GM23338 (cell line): ENCODE data around the gene SLC17A8.

Source experiments
- CREB1 ChIP-seq: fragments of 250-450 bp; sonication (Bioruptor Pico); IDR thresholded peaks from 2 replicates; pipeline ENCODE4 v1.5.0; 2020; ENCODE audit warnings: low read depth, mild to moderate bottlenecking, moderate library complexity
- EZH2 ChIP-seq: fragments of 200-600 bp; sonication (generic); IDR thresholded peaks from one replicate; pipeline ENCODE4 v1.8.0; 2017; ENCODE audit warnings: antibody characterized with exemption, mild to moderate bottlenecking, low read depth; ENCODE audit not compliant: unreplicated experiment
- EZH2phosphoT487 ChIP-seq: fragments of 200-600 bp; sonication (generic); IDR thresholded peaks from one replicate; pipeline ENCODE4 v1.8.1; 2018; ENCODE audit warnings: antibody characterized with exemption; ENCODE audit not compliant: unreplicated experiment
- POLR2AphosphoS5 ChIP-seq: IDR thresholded peaks from 2 replicates; pipeline ENCODE4 v1.6.1; 2016; ENCODE audit warnings: antibody characterized with exemption, low read depth
- STAT1 ChIP-seq: IDR thresholded peaks from one replicate; pipeline ENCODE4 v1.6.1; 2016; ENCODE audit warnings: antibody characterized with exemption; ENCODE audit not compliant: unreplicated experiment
- TF ChIP-seq, protein P1 (sequence below), 2 experiments: fragments of 200-600 bp in 1 of 2; sonication (generic) in 1 of 2; conservative IDR thresholded peaks; 2 replicates each; pipeline versions ENCODE4 v1.5.1 to v1.6.1; 2016 to 2017; ENCODE audit warnings: antibody characterized with exemption in 2 of 2, low read depth in 2 of 2, mild to moderate bottlenecking in 2 of 2, moderate library complexity in 1 of 2
- TF ChIP-seq, protein P2 (sequence below): IDR thresholded peaks from 2 replicates; pipeline ENCODE4 v1.6.1; 2016; ENCODE audit warnings: antibody characterized with exemption
- TF ChIP-seq, protein P3 (sequence below): fragments of 250-450 bp; sonication (Bioruptor Pico); IDR thresholded peaks from 2 replicates; pipeline ENCODE4 v1.5.0; 2020; ENCODE audit warnings: mild to moderate bottlenecking, moderate library complexity

DNA sequence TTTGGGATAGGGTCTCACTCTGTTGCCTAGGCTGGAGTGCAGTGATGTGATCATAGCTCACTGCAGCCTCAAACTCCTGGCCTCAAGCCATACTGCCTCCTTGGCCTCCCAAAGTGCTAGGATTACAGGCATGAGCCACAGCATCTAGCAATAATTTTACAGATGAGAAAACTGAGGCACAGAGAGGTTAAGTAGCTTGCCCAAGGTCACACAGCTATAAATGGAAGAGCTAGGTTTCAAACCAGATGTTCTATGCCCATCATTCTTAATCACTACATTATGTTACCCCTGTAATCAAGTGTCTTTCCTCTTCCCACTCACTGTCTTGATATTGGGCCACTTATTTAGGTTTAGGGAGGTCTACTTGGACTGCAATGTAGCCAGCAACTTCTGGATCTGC, 3.6 kb downstream of the SLC17A8 start:
- TF ChIP-seq, protein P1, sequence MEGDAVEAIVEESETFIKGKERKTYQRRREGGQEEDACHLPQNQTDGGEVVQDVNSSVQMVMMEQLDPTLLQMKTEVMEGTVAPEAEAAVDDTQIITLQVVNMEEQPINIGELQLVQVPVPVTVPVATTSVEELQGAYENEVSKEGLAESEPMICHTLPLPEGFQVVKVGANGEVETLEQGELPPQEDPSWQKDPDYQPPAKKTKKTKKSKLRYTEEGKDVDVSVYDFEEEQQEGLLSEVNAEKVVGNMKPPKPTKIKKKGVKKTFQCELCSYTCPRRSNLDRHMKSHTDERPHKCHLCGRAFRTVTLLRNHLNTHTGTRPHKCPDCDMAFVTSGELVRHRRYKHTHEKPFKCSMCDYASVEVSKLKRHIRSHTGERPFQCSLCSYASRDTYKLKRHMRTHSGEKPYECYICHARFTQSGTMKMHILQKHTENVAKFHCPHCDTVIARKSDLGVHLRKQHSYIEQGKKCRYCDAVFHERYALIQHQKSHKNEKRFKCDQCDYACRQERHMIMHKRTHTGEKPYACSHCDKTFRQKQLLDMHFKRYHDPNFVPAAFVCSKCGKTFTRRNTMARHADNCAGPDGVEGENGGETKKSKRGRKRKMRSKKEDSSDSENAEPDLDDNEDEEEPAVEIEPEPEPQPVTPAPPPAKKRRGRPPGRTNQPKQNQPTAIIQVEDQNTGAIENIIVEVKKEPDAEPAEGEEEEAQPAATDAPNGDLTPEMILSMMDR (conservative IDR thresholded peaks at IDR 0.05; ENCODE audit: low read depth in 2 of 2) = no peak
- no peak for TF ChIP-seq EZH2
- TF ChIP-seq, protein P2, sequence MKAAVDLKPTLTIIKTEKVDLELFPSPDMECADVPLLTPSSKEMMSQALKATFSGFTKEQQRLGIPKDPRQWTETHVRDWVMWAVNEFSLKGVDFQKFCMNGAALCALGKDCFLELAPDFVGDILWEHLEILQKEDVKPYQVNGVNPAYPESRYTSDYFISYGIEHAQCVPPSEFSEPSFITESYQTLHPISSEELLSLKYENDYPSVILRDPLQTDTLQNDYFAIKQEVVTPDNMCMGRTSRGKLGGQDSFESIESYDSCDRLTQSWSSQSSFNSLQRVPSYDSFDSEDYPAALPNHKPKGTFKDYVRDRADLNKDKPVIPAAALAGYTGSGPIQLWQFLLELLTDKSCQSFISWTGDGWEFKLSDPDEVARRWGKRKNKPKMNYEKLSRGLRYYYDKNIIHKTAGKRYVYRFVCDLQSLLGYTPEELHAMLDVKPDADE = no peak
- no peak for TF ChIP-seq POLR2AphosphoS5
- TF ChIP-seq EZH2phosphoT487 = no peak
- no peak for TF ChIP-seq STAT1
- TF ChIP-seq, protein P3, sequence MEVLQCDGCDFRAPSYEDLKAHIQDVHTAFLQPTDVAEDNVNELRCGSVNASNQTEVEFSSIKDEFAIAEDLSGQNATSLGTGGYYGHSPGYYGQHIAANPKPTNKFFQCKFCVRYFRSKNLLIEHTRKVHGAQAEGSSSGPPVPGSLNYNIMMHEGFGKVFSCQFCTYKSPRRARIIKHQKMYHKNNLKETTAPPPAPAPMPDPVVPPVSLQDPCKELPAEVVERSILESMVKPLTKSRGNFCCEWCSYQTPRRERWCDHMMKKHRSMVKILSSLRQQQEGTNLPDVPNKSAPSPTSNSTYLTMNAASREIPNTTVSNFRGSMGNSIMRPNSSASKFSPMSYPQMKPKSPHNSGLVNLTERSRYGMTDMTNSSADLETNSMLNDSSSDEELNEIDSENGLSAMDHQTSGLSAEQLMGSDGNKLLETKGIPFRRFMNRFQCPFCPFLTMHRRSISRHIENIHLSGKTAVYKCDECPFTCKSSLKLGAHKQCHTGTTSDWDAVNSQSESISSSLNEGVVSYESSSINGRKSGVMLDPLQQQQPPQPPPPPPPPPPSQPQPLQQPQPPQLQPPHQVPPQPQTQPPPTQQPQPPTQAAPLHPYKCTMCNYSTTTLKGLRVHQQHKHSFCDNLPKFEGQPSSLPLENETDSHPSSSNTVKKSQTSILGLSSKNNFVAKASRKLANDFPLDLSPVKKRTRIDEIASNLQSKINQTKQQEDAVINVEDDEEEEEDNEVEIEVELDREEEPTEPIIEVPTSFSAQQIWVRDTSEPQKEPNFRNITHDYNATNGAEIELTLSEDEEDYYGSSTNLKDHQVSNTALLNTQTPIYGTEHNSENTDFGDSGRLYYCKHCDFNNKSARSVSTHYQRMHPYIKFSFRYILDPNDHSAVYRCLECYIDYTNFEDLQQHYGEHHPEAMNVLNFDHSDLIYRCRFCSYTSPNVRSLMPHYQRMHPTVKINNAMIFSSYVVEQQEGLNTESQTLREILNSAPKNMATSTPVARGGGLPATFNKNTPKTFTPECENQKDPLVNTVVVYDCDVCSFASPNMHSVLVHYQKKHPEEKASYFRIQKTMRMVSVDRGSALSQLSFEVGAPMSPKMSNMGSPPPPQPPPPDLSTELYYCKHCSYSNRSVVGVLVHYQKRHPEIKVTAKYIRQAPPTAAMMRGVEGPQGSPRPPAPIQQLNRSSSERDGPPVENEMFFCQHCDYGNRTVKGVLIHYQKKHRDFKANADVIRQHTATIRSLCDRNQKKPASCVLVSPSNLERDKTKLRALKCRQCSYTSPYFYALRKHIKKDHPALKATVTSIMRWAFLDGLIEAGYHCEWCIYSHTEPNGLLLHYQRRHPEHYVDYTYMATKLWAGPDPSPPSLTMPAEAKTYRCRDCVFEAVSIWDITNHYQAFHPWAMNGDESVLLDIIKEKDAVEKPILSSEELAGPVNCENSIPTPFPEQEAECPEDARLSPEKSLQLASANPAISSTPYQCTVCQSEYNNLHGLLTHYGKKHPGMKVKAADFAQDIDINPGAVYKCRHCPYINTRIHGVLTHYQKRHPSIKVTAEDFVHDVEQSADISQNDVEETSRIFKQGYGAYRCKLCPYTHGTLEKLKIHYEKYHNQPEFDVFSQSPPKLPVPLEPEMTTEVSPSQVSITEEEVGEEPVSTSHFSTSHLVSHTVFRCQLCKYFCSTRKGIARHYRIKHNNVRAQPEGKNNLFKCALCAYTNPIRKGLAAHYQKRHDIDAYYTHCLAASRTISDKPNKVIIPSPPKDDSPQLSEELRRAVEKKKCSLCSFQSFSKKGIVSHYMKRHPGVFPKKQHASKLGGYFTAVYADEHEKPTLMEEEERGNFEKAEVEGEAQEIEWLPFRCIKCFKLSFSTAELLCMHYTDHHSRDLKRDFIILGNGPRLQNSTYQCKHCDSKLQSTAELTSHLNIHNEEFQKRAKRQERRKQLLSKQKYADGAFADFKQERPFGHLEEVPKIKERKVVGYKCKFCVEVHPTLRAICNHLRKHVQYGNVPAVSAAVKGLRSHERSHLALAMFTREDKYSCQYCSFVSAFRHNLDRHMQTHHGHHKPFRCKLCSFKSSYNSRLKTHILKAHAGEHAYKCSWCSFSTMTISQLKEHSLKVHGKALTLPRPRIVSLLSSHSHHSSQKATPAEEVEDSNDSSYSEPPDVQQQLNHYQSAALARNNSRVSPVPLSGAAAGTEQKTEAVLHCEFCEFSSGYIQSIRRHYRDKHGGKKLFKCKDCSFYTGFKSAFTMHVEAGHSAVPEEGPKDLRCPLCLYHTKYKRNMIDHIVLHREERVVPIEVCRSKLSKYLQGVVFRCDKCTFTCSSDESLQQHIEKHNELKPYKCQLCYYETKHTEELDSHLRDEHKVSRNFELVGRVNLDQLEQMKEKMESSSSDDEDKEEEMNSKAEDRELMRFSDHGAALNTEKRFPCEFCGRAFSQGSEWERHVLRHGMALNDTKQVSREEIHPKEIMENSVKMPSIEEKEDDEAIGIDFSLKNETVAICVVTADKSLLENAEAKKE (CRISPR knock-in tag) = no peak
- TF ChIP-seq CREB1 (CRISPR knock-in tag) = no peak
